ENCODE results near the gene HDAC9.
"Not testable (repeated sequence)": the region's sequence is repeated elsewhere in the genome, so short reads cannot be mapped to it uniquely, and the experiment has no call there.

HDAC9 gene

DNA sequence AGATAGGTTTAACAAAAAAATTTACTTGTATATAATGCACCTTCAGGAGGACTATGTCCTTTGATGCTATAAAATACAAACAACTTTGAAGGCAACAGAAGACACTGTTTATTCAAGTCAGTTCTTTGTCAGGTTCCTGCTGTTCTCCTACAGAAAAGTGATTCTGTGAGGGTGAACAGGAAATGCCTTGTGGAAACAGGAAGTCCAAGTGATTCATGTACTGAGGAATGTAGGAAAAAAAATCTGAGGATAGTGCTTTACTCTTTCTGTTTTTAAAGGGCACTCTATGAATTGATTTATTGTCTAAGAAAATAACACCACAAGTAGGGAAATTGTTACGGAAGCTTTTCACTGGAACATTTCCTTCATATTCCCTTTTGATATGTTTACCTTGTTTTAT lies 171.9 kb downstream of the HDAC9 start:
- no peak for DNase-seq

DNA sequence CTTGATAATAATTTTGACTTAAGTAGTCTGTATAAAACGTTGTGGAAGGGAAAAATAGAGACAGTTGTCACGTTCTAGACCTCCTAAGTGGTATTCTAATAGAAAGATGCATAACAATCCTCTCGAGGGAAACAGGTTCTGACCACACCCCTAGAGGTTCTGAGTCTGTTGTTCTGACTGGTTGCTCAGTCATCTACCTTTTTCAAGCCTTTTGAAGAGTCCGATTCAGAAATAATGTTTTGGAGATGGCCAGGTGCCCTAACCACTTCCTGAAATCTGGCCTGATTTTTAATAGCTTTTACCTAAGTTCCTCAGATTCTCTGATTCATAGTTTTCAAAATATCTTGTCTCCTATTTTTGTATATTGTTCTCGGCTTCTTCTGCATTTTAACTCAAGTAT lies 175.6 kb downstream of the HDAC9 start:
- no peak for DNase-seq

DNA sequence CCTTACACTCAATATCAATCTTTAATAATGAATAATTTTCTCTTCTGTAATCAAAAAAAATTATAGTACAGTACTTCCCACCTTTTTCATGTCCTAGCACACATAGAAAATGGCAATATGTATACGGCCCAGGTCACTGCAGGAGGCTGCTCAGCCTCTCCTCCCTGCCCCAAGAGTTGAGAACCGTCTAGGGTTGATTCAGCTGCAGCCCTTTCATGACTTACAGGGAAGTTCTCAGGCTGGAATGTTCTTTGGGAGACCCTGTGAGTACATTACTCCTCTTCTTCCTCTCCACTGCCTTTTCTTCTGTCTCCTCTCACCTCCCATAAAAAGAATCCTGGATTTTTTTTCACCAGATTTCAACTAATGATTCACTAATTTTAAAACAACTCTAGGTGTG lies 180.0 kb downstream of the HDAC9 start:
- DNase-seq = no peak

DNA sequence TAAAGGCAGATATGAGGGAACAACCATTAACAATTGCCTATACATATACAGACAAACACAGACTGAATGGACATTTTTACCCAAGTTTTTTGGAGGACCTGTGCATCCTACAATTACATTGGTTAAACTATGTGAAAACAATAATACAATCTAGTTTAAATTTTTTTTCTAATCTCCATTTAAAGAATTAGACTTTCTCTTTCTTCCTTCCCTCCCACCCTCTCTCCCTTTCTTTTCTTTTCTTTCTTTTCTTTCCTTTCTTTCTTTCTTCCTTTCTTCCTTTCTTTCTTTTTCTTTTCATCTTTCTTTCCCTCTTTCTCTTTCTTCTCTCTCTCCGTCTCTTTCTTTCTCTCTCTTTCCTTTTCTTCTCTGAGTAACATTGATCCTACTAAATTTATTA lies 183.7 kb downstream of the HDAC9 start:
- DNase-seq = no peak

DNA sequence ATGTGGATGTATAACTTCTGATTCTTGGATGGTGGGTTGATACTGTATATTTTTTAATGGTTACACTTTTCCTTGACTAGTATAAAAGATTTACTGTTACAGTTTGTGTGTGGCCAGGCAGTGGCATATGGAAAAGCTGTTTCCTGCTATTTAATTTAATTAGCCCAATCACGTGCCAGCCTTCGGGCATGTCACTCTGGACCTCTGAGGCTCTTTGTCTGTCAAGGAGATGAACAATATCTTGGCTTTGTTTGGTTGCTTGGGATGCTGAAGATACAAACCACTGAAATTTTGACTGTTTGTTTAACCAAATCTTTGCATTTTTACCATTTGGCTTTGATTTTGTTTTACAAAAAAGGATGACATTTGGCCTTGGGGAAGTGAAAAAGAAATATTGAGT lies 185.0 kb downstream of the HDAC9 start:
- DNase-seq = no peak

DNA sequence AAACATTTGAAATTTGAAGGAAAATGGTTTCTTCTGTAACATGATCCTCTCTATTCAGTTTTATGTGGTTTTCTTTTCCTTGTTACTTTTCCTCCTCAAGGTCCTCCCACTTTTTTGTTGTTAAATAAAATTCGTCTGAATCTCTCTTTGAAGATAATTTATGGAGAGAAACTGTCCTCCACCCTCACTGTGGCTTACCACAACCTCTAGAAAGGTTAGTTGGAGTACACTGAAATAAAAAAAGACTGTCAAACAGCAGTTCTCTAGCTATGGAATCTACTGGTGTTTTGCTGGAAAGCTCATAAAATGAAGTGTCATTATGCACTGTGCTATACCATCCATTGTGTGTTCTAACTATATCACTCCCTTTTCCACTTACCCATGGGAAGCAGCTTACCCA lies 189.4 kb downstream of the HDAC9 start:
- no peak for DNase-seq

DNA sequence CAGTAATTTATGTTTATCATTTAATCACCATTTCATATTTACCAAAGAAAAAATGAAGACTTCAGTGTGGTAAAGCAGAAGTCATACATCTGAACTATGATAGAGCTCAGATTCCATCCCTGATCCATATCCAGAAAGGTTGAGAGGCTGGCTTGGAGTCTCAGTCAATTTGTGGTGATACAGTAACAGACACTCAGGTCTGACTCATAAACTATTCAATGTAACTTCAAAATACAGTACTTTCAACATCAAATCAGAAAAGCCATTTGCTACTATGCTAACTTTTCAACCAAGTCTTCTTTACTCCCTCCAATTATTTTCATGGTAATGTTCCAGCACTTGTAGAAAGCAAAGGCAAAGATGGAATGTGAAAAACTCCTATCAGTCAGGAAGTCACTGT lies 190.4 kb downstream of the HDAC9 start:
- DNase-seq = no peak

DNA sequence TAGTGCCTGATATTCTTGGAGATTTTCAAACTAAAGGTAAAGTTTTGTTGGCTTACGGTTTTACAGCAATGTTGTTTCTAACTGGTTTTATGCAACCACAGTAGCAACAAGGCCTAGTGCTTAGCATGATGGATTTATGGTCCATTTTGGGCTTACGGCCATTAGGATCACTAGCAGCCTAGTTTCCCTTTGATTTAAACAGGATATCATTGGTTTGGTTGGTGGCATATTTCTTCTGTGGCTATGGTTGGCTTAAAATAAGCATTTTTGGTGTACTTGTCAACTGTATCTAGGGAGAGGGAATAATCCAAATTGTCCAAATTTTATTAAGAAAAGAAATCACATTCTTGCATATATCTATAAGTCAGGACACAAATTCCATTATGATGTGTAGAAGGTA lies 194.0 kb downstream of the HDAC9 start:
- DNase-seq = no peak

DNA sequence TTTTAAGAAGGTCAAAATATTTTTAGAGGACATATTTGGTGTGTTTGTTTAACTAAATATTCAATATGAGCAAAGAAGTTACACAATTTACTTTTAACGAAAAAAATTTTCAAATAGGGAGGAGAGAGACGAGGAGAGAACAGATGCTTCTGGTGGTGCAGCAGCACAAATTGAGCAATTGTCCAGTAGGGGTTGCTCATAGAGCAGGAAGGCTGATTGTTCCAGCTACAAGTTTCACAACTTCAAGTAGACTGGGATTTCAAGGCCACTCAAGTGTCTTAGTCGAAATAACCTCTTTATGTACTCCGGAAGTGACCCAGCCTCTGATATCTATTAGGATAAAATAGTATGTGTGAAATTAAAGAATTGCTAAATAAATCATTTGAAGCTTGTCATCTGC lies 197.9 kb downstream of the HDAC9 start:
- DNase-seq = no peak

DNA sequence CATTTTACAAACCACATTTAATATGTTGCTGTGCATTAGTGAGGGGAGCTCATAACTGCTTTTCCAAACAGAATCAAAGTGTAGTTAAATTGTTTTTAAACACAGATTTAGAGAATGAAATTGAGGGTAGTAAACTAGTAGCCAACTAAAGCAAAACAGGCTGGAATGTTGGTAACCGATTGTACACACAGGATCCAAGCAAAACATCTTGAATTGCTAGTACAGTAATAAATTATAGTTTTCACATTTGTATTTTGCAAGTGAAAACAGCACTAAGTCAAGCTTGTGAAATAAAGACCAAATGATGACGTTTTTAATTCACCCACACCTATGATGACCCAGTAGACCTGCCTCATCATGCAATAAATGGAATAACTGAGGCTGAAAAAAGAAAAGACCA lies 198.3 kb downstream of the HDAC9 start:
- no peak for DNase-seq

DNA sequence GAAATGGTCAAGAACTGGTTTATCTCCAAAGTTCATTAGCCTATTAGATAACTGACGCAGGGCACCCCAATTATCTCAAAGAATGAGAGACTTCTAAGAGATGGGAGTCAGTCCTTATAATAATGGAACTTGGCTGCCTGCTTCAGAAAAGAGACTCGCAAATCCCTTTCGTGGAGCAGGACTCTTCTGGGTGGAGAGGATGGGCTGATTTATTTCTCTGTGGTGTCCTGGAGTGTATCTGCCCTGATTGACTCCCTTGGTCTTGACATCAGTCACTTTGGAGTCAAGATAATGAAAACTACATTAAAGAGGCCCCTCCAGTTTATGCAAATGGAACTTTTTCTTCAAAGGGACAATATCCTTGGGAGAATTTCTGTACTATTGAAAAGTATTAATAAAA lies 198.9 kb downstream of the HDAC9 start:
- no peak for DNase-seq

DNA sequence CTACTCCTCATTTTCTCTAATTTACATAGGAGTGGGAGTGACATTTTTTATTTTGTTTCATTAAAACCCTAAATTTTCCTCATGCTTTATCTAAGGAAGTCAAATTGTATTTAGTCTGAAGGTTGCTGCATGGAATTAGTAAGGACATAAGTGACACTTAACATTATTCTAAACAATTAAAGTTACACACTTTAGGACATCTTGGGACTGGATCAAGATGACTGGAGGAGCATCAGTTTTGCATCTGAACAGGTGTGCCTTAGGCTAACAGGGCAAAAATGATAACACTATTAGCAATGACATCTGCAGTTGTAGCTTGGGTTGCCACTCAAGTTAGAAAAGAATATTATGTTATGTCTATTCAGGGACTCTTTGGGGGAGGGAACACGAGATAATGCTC lies 199.4 kb downstream of the HDAC9 start:
- no peak for DNase-seq

DNA sequence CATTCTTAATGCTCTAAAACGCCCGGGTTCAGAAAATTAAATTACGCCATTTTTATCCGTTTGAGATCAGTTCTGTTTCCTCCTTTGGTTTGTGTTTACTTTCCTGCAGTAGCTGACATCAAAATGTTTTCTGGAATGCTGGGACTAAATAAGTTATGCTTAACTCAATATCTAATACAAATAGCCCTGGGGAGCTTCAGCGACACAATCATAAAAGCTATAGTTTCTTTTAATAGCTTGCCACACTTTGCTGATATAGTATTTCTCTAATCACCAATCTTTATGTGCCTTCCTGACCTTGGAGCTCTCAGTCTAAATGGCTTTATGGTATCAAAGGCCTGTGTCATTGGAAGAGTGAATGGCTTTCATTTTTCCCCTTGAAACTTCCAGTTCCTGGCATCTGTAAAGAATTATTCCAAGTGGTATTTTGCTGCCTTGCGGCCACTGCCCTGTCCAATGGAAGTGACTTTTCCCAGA lies 202.7 kb downstream of the HDAC9 start:
- no peak for DNase-seq

DNA sequence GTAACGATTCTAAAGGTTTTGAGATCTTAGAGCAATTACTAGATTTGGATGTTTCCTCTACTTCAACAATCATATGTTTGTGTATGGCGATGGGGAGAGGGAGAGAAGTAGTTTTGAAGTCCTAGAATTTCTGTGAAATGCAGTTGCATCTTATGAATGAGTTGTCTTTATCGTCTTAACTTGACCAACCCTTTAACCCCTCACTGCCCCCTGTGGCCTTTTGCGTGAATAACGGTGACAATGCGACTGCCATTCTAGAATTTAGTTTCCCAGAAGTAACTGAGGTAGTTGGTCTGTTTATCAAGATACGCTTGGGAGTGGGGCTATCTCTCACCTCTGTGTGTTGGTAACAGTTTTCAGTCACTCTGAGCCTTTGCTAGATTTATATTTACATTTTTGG lies 204.6 kb downstream of the HDAC9 start:
- no peak for DNase-seq

DNA sequence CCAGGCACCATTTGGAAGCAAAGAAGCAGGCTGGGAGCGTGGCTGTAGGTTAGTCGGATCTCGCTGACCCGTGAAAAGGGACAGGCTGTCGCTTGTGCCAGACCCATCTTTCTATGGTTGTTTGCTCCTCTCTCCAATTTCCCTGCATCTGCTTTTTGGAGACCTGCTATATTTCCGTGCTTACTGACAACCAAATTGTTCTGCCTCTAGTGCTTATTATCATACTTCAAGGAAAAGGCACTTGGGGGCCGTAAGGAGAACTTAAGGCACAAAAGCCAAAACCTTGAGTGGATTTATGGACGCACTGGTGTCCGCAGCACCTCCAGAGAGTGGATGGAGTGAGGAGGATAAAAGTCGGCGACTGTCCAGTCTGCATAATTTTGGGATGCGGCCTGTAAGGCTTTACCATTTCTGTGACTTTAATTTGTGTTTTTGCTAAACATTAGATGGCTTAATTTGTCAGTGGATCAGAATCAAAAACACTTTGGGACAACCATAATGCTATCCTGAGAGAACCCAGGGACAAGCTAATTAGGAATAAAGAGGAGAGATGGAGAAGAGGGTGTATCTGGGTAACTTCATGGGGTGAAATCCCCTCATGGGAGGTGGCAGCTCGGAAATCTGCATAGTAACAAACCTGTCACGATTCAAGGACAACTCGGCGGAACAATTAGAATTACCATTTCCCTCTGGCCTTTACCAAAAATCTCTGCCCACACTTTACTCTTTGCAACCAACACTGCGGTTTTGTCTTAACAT lies 206.7 kb downstream of the HDAC9 start:
- DNase-seq = no peak

DNA sequence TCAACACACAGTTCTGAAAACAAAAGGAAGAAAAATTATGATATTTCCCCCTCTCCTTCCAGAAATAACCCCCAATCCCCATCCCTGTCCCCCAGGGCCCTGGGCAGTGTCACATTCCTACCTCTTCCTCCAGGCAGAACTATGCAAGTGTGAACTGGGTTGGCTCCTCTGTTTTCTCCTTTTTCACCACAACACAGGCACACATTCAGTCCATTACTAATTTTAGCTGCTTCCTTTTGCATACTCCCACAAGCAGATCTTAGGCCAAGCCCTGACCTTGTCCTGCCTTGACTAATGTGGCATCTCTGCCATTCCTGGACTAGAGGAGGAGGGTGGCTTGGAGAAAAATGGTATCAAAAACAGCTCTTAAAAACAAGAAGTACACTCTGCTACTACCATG lies 208.1 kb downstream of the HDAC9 start:
- DNase-seq = no peak

DNA sequence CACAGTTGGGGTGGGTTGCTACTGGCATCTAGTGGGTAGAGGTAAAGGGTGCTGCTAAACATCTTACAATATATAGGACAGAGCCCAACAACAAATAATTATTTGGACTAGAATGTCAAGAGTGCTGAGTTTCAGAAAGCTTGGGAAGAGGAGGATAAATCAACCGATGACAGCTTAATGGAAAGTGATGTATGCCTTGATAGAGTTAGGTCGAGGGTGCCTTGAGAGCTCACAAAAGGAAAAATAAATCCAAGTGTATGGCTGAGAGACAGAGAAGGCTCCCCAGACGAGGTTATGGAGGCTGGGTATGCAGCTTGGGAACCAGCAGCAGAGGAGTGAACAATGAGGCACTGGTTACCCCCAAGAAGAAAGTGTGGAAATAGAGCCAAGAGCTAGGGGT lies 211.1 kb downstream of the HDAC9 start:
- no peak for DNase-seq

DNA sequence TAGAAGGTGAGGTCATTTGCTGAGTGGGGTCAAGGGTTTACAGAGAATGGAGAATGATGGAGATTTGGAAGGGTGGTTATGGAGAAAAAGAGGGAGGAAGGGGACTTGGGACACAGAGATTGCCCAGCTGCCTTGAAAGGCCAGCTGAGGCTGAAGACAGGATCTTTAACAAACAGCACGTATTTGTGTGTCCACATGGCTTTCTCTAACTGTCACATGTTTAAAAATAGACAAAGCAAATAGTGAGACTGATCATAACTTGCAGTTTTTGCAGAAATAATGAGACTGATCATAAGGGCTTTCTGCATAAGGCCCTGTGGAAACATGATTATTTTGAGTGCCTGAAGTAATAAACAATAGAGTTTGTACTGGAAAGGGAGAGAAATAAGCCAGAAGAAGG lies 212.7 kb downstream of the HDAC9 start:
- DNase-seq = no peak

DNA sequence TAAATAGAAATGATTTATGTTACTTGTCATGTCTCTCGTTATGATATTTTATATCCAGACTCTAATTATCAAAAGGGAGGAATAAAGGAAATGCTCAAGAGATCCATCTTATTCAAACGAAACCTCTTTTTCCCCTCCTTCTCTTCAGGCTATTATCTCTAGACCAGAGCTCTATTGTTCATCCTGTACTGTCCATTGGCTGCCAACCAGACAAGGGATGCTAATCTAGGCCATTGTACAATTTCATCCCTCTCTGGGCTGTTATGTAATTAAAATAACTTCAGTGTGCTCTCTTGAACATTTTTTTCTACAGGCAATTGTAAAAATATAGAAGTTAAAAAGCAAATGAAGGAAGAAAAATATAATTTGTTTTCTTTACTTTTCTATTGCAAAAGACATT lies 220.4 kb downstream of the HDAC9 start:
- DNase-seq = no peak

DNA sequence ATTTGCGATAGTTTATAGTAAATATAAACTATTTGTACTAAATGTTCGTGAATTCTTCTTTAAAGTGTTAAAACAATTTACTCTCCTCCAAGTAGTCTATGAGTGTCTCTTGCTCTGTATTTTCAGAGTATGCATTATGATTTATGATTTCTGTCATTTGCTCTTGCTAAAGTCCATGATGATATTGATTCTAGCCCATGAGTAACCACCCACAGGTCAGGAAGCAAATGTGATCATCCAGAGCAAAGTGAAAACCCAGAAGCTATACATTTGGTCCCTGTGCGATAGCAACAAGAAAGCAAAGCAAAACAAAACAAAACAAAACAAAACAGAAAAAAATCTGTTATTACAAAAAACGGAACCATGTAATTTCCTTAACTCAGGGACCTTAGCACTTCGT lies 225.9 kb downstream of the HDAC9 start:
- no peak for DNase-seq

DNA sequence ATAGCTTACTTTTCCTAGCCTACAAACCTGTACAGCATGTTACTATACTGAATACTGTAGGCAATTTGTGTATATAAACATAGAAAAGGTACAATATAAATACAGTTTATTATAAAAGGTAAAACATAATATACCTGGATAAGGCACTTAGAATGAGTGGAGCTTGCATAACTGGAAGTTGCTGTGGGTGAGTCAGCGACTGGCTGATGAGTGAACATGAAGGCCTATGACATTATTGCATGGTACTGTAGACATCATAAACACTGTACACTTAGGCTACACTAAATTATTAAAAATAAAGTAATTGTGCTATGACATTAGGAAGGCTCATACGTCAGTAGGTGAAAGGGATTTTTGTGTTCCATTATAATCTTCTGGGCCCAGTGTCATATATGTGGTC lies 228.8 kb downstream of the HDAC9 start:
- DNase-seq = no peak

DNA sequence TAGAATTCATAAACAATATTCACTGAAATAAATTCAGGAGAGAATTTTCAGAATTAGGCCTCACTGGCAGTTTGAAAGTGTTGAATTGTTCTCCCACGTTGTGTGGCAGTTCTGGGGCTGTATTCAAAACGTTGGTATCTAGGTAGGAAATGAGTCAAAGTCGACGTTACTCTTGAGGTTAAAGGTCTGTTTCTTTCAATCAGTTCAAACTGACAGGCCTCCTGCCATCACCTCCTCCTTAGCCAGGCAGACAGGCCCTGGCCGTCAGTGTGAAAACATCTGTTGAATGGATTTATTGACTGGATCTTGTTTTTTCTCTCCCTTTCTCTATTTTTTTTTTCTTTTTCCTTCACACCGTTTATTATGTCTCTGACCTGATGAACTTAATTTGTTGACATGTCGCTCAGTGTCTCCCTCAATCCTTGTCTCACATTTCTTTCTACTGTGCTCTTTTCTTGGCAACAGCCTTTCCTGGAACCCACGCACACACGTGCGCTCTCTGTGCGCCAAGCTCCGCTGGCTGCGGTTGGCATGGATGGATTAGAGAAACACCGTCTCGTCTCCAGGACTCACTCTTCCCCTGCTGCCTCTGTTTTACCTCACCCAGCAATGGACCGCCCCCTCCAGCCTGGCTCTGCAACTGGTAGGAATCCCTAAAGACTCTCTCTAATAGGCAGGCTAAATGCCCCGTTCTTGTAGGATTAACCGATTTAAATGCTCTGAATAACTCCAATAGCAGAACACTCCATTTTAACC lies 231.7 kb downstream of the HDAC9 start:
- DNase-seq = no peak

DNA sequence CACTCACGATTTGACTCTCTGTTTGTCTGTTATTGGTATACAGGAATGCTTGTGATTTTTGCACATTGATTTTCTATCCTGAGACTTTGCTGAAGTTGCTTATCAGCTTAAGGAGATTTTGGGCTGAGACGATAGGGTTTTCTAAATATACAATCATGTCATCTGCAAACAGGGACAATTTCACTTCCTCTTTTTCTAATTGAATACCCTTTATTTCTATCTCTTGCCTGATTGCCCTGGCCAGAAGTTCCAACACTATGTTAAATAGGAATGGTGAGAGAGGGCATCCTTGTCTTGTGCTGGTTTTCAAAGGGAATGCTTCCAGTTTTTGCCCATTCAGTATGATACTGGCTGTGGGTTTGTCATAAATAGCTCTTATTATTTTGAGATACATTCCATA lies 240.5 kb downstream of the HDAC9 start:
- DNase-seq = not testable (repeated sequence)

DNA sequence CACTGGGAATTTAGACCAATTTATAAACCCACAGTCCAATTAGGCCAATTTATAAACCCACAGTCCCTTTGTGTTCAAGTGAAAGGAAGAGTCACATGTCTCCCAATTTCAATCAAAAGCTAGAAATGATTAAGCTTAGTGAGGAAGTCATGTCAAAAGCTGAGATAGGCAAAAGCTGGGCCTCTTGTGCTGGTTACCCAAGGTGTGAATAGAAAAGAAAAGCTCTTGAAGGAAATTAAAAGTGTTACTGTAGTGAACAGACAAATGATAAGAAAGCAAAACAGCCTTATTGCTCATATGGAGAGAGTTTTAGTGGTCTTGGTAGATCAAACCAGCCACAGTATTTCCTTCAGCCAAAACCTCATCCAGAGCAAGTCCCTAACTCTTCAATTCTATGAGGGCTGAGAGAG lies 245.0 kb downstream of the HDAC9 start:
- DNase-seq = no peak
